Esophagus squamous epithelium (tissue), 4 donors: ENCODE results near the gene SEC24C.

Experiments
- CTCF ChIP-seq, 6 experiments: fragments of 450-650 bp in 4 of 6; fragments of 200-600 bp in 2 of 6; sonication (generic) in 2 of 6; IDR thresholded peaks; one replicate each; pipeline ENCODE4 v1.5.1; 2016 to 2019; ENCODE audit warnings: antibody characterized with exemption in 6 of 6, mild to moderate bottlenecking in 4 of 6, moderate library complexity in 4 of 6
- POLR2A ChIP-seq, 4 donors: fragments of 450-650 bp; IDR thresholded peaks; one replicate each; pipeline ENCODE4 v1.6.1; 2017; ENCODE audit warnings: antibody characterized with exemption in 4 of 4, mild to moderate bottlenecking in 4 of 4, moderate library complexity in 3 of 4

- TF ChIP-seq POLR2A (IDR thresholded peaks at IDR 0.05) = no peak
- no peak for TF ChIP-seq CTCF (IDR thresholded peaks at IDR 0.05)
Measured at GRCh38 chr10:73807471-73807870, 63.3 kb downstream of the SEC24C start.
